Ishikawa (cell line): ENCODE data around the gene AXIN2.

Experiments
- EP300 ChIP-seq: IDR thresholded peaks from 2 replicates; pipeline ENCODE4 v1.6.1; 2012; ENCODE audit warnings: borderline replicate concordance
- MAX ChIP-seq: IDR thresholded peaks from 2 replicates; pipeline ENCODE4 v1.6.1; 2012
- TAF1 ChIP-seq: IDR thresholded peaks from 2 replicates; pipeline ENCODE4 v1.6.1; 2012; ENCODE audit warnings: low read depth, mild to moderate bottlenecking
- TCF12 ChIP-seq: IDR thresholded peaks from 2 replicates; pipeline ENCODE4 v1.6.1; 2012; ENCODE audit warnings: low read depth
- USF1 ChIP-seq: IDR thresholded peaks from 2 replicates; pipeline ENCODE4 v1.6.1; 2012

GRCh38 chr17:65559461-65559803 lies 2.0 kb downstream of the AXIN2 start:
- TF ChIP-seq EP300 (no peak), USF1 (no peak), TAF1 (no peak), MAX (no peak), TCF12 (no peak)
